GM21717 (cell line): Measurements from ENCODE around the gene SHROOM3.

ENCODE experiments used
- ATAC-seq: cut with Tn5 transposase; IDR thresholded peaks from one replicate; pipeline ENCODE4 v1.9.1; 2021; ENCODE audit warnings: mild to moderate bottlenecking, moderate library complexity; ENCODE audit not compliant: unreplicated experiment

SHROOM3 gene

GRCh38 chr4:76489686-76490161 lies 54.7 kb downstream of the SHROOM3 start:
- no peak for ATAC-seq

- ATAC-seq, result no peak
These were observed 57.0 kb downstream of the SHROOM3 start for GRCh38 chr4:76492055-76492454.

- ATAC-seq, result no peak
These were observed 59.2 kb downstream of the SHROOM3 start for GRCh38 chr4:76494243-76494642.

- no peak for ATAC-seq
These were observed 60.0 kb downstream of the SHROOM3 start for GRCh38 chr4:76494871-76495590.

- no peak for ATAC-seq
These were observed 63.5 kb downstream of the SHROOM3 start for GRCh38 chr4:76498550-76498949.

GRCh38 chr4:76499461-76499860 lies 64.4 kb downstream of the SHROOM3 start:
- ATAC-seq, result no peak

- no peak for ATAC-seq
These were observed 67.9 kb downstream of the SHROOM3 start for GRCh38 chr4:76502886-76503285.

- ATAC-seq, result no peak
These were observed 69.8 kb downstream of the SHROOM3 start for GRCh38 chr4:76504613-76505465.

GRCh38 chr4:76511947-76512346 lies 76.9 kb downstream of the SHROOM3 start:
- no peak for ATAC-seq

- no peak for ATAC-seq
These were observed 78.5 kb downstream of the SHROOM3 start for GRCh38 chr4:76513482-76513881.

- no peak for ATAC-seq
These were observed 79.1 kb downstream of the SHROOM3 start for GRCh38 chr4:76514087-76514486.

- ATAC-seq, result peak; percentile 87
These were observed 81.2 kb downstream of the SHROOM3 start for GRCh38 chr4:76515975-76516843.

- ATAC-seq, result no peak
These were observed 83.2 kb downstream of the SHROOM3 start for GRCh38 chr4:76518241-76518640.

GRCh38 chr4:76523593-76523992 lies 88.6 kb downstream of the SHROOM3 start:
- no peak for ATAC-seq

- no peak for ATAC-seq
These were observed 90.7 kb downstream of the SHROOM3 start for GRCh38 chr4:76525751-76526150.

GRCh38 chr4:76526585-76526990 lies 91.6 kb downstream of the SHROOM3 start:
- ATAC-seq, result no peak

- ATAC-seq, result no peak
These were observed 92.6 kb downstream of the SHROOM3 start for GRCh38 chr4:76527666-76528065.

- ATAC-seq, result no peak
These were observed 96.6 kb downstream of the SHROOM3 start for GRCh38 chr4:76531597-76531996.

- no peak for ATAC-seq
These were observed 97.8 kb downstream of the SHROOM3 start for GRCh38 chr4:76532805-76533204.

- ATAC-seq, result no peak
These were observed 98.3 kb downstream of the SHROOM3 start for GRCh38 chr4:76533314-76533713.
